ENCODE measurements around the gene PLAU. TPM values are rescaled to one million over a fixed set of nuclear protein-coding genes. Genes with fewer than 3 reads are reported as not detected.

The PLAU gene
- total and polyA plus RNA-seq, 3 donors from 2014 or later, result 0.87 to 13.6 (median 1.7) TPM

DNA sequence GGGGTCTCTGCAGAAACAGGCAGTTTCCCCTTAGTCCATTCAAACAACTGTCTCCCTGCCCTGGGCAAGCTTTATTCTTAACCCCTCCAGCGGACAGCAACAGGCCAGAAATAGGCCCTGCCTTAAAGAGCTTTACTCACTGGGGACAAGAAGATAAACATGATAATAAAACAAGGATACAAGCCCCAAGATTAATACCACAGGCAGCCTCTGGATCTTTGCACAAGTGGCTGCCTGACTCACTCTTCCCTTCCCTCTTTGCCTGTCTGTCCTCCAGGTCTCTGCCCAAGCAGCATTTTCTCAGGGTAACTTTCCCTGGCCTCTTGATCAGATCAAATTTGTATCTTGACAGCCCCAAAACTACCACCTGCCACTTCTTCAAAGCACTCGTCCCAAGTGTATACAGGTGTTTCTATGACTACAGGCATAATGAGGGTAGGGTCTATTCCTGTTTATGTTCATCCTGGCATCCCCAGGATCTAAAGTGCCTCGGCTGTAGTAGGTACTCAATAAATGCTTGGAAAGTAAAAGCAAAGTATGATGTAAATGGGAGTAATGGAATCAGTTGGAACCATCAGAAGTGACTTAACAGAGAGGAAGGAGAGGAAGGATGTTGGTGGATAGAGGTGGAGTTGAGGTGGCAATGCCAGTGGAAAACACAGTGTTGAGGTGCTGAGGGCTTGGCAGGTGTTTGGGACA lies 29.6 kb upstream of the PLAU start:
- H3K27me3 ChIP-seq, result no peaks in the 10 kb centered on the region
- DNase-seq, result no peak
- no peak for TF ChIP-seq POLR2A (IDR thresholded peaks at IDR 0.05)
- TF ChIP-seq, protein P1, sequence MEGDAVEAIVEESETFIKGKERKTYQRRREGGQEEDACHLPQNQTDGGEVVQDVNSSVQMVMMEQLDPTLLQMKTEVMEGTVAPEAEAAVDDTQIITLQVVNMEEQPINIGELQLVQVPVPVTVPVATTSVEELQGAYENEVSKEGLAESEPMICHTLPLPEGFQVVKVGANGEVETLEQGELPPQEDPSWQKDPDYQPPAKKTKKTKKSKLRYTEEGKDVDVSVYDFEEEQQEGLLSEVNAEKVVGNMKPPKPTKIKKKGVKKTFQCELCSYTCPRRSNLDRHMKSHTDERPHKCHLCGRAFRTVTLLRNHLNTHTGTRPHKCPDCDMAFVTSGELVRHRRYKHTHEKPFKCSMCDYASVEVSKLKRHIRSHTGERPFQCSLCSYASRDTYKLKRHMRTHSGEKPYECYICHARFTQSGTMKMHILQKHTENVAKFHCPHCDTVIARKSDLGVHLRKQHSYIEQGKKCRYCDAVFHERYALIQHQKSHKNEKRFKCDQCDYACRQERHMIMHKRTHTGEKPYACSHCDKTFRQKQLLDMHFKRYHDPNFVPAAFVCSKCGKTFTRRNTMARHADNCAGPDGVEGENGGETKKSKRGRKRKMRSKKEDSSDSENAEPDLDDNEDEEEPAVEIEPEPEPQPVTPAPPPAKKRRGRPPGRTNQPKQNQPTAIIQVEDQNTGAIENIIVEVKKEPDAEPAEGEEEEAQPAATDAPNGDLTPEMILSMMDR (IDR thresholded peaks at IDR 0.05), result no peak
- H3K4me1 ChIP-seq, result peaks cover 3% of the 10 kb centered on the region
- H3K4me3 ChIP-seq, result no peak overlapping the region
- intact Hi-C loops (cut with DNase I; ENCODE audit: low total_unique reads), result loop anchor here (2.0 to 10.0 kb wide), 2 partner anchors 33 to 53 kb away; no protein-coding TSS in a partner anchor
- H3K27ac ChIP-seq, result no peak overlapping the region
- H3K36me3 ChIP-seq (ENCODE audit: low read depth, missing control alignments), result no peaks in the 10 kb centered on the region
- H3K9me3 ChIP-seq, result no peaks in the 10 kb centered on the region
- 93 to 94% methylated on average over 3 of the region's 3 CpGs for WGBS, 2 donors

DNA sequence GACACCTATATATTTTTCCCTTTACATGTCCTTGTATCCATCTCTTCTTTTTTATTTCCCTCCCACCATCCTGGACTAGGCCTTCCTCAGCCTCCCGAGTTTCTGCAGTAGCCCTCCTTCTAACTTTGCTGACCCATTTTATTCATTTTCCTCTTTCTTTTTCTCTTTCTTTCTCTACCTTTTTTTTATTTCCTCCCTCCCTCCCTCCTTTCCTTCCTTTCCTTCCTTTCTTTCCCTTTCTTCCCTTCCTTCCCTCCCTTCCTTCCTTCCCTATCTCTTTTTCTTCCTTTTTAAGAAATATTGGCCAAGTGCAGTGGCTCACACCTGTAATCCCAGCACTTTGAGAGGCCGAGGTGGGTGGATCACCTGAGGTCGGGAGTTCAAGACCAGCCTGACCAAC lies 26.9 kb upstream of the PLAU start:
- Histone ChIP-seq H3K9me3 (no peaks in the 10 kb centered on the region), H3K4me3 (no peak overlapping the region), H3K27ac (no peak overlapping the region), H3K4me1 (peaks cover 28% of the 10 kb centered on the region), H3K36me3 (ENCODE audit: low read depth, missing control alignments) (no peaks in the 10 kb centered on the region), H3K27me3 (no peaks in the 10 kb centered on the region)
- no peak for DNase-seq
- TF ChIP-seq, protein P1 (IDR thresholded peaks at IDR 0.05), result no peak
- no peak for TF ChIP-seq POLR2A (IDR thresholded peaks at IDR 0.05)
- 73 to 87% methylated on average over 3 of the region's 3 CpGs for WGBS, 2 donors
- intact Hi-C loops (cut with DNase I; ENCODE audit: low total_unique reads), result loop anchor here (10.0 kb wide), 1 partner anchor 51 kb away; no protein-coding TSS in a partner anchor

DNA sequence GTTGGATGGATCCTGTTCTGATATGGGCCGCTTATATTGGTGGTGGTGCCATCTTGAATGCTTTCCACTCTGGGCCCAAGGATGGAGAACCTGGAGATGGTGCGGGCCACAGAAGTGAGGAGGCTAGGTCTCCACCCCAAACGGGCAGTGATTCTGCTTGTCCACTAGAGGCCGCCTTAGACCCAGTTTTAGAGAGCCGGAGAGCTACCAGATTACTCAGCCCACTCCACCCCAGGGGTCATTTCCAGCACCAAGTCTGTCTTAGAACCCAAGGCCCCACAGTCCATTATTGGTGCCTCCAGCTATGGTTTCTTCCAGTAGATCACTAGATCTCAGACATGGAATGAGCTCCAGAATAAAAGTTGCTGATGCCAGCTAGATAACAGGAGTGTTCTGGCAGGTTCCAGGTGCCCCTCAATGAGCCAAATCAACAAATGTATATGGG lies 24.8 kb upstream of the PLAU start:
- Histone ChIP-seq H3K36me3 (ENCODE audit: low read depth, missing control alignments) (no peaks in the 10 kb centered on the region), H3K4me3 (no peak overlapping the region), H3K27me3 (no peaks in the 10 kb centered on the region), H3K4me1 (peaks cover 29% of the 10 kb centered on the region), H3K9me3 (no peaks in the 10 kb centered on the region), H3K27ac (no peak overlapping the region)
- TF ChIP-seq, protein P1 (IDR thresholded peaks at IDR 0.05), result peak; percentile 72 to 77 (median 73)
- no peak for TF ChIP-seq POLR2A (IDR thresholded peaks at IDR 0.05)
- WGBS, 2 donors, result 24 to 71% methylated on average over 2 to 5 of the region's 5 CpGs
- intact Hi-C loops (cut with DNase I; ENCODE audit: low total_unique reads), result loop anchor here (10.0 kb wide), 1 partner anchor 49 kb away; no protein-coding TSS in a partner anchor
- DNase-seq, result peak; percentile 81

DNA sequence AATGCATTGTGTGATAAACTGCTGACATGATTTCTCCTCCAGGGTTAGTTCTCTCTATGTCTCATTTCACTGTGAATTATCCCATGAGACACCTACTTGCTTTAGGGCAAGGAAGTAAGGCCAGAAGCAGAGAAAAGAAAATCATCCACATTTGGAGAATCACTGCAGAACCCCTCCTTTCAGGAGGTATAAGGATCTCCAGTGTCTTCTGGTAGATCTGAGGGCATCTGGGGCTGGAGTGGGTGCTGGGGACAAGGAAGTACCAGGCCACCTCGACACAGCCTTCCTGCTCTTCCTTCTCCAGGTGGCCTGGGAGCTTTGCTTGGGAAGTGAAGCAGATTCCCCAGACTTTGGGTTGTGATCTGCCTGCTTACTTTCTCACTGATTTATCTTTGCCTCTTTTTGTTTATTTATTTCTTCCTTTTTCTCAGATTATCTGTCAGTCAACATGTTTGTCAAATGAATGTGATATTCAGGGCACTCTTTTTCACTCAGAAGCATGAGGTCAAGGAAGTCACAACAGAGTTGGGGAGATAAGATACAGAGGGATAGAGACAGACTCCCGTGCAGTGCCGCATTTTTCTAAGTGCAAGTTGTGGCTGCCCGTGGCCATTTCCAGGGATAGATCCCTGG lies 24.2 kb upstream of the PLAU start:
- Histone ChIP-seq H3K27ac (peak overlapping the region; percentile 21 to 50), H3K4me1 (peaks cover 29% of the 10 kb centered on the region), H3K4me3 (no peak overlapping the region), H3K36me3 (ENCODE audit: low read depth, missing control alignments) (no peaks in the 10 kb centered on the region), H3K27me3 (no peaks in the 10 kb centered on the region), H3K9me3 (no peaks in the 10 kb centered on the region)
- intact Hi-C loops (cut with DNase I; ENCODE audit: low total_unique reads), result loop anchor here (10.0 kb wide), 1 partner anchor 48 kb away; no protein-coding TSS in a partner anchor
- TF ChIP-seq, protein P1 (IDR thresholded peaks at IDR 0.05), result no peak
- TF ChIP-seq POLR2A (IDR thresholded peaks at IDR 0.05), result no peak
- DNase-seq, result no peak
- WGBS, 2 donors, result 26 to 40% methylated on average over 4 of the region's 4 CpGs

Data from testis (tissue), 3 donors.